ENCODE measurements around the gene JAZF1.

The JAZF1 gene

GRCh38 chr7:27804139-27804538 is 376.5 kb downstream of the JAZF1 start:
- no peak for TF ChIP-seq CTCF (IDR thresholded peaks at IDR 0.05)
- H3K4me3 ChIP-seq = no peak overlapping the region
- peaks cover 0 to 18% (median 8%) of the 10 kb centered on the region in 4 donors for H3K4me1 ChIP-seq
- H3K27ac ChIP-seq = no peak overlapping the region
- intact Hi-C loops (cut with DNase I; ENCODE audit: low total_unique reads) = no loop called here
- no peaks in the 10 kb centered on the region for H3K9me3 ChIP-seq
- no peaks in the 10 kb centered on the region for H3K27me3 ChIP-seq
- peaks cover 3 to 12% (median 10%) of the 10 kb centered on the region in 3 donors for H3K36me3 ChIP-seq
- DNase-seq = no peak

DNA sequence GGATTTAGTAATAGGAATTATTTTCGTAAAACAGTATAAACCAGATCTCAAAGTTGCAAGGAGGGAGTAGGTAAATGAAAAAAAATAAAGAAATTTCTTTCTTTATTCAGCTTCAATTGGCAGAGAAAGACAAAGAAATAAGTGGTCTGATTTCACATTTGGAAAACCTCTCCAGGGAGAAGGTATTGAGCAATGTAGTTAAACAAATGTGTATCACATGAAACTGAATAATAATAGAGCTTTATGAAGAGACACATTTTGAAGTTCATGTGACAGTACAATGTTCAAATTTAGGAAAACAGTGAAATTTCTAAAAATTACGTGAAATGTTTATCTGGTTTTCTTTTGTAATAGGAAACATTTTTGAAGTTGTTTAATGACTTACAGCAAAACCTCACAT is 377.6 kb downstream of the JAZF1 start:
- Histone ChIP-seq H3K9me3 (no peaks in the 10 kb centered on the region), H3K4me3 (no peak overlapping the region), H3K27ac (no peak overlapping the region), H3K36me3 (peaks cover 3 to 12% (median 10%) of the 10 kb centered on the region in 3 donors), H3K4me1 (peaks cover 0 to 7% (median 3%) of the 10 kb centered on the region in 4 donors), H3K27me3 (no peaks in the 10 kb centered on the region)
- intact Hi-C loops (cut with DNase I; ENCODE audit: low total_unique reads) = no loop called here
- DNase-seq = no peak
- no peak for TF ChIP-seq CTCF (IDR thresholded peaks at IDR 0.05)

DNA sequence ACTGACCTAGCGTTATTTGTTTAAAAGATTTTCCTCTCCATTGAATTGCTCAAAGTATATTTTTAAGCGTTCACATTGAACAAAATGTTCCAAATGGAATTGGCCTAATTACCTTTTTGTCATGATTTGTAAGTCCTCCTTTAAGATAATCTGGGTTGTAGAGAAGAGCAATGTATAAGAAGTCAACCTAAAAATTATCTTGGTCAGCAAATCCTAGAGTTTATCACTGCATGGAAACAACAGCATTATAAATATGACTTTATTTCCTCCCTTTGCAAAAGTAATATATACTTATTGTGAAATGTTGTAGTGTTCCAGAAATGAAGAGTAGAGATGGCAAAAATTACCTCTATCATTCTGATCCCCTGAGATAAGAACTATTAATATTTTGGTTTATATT is 381.4 kb downstream of the JAZF1 start:
- DNase-seq = no peak
- Histone ChIP-seq H3K4me3 (no peak overlapping the region), H3K27me3 (no peaks in the 10 kb centered on the region), H3K27ac (no peak overlapping the region), H3K9me3 (no peaks in the 10 kb centered on the region), H3K36me3 (peaks cover 24 to 36% (median 35%) of the 10 kb centered on the region in 3 donors), H3K4me1 (peaks cover 0 to 3% (median 0%) of the 10 kb centered on the region in 4 donors)
- intact Hi-C loops (cut with DNase I; ENCODE audit: low total_unique reads) = no loop called here
- no peak for TF ChIP-seq CTCF (IDR thresholded peaks at IDR 0.05)

GRCh38 chr7:27795977-27796376 is 384.6 kb downstream of the JAZF1 start:
- Histone ChIP-seq H3K27me3 (no peaks in the 10 kb centered on the region), H3K4me3 (no peak overlapping the region), H3K36me3 (peaks cover 47 to 59% (median 54%) of the 10 kb centered on the region in 3 donors), H3K4me1 (no peaks in the 10 kb centered on the region), H3K9me3 (no peaks in the 10 kb centered on the region), H3K27ac (no peak overlapping the region)
- no peak for TF ChIP-seq CTCF (IDR thresholded peaks at IDR 0.05)
- intact Hi-C loops (cut with DNase I; ENCODE audit: low total_unique reads) = no loop called here
- DNase-seq = no peak

- TF ChIP-seq CTCF (IDR thresholded peaks at IDR 0.05) = no peak
- Histone ChIP-seq H3K9me3 (no peaks in the 10 kb centered on the region), H3K4me3 (no peak overlapping the region), H3K4me1 (no peaks in the 10 kb centered on the region), H3K27me3 (no peaks in the 10 kb centered on the region), H3K27ac (no peak overlapping the region), H3K36me3 (peaks cover 48 to 58% (median 56%) of the 10 kb centered on the region in 3 donors)
- intact Hi-C loops (cut with DNase I; ENCODE audit: low total_unique reads) = no loop called here
- no peak for DNase-seq
These were observed 386.8 kb downstream of the JAZF1 start for GRCh38 chr7:27793780-27794179.

GRCh38 chr7:27788437-27788836 is 392.2 kb downstream of the JAZF1 start:
- Histone ChIP-seq H3K27ac (no peak overlapping the region), H3K27me3 (no peaks in the 10 kb centered on the region), H3K36me3 (peaks cover 36 to 43% (median 38%) of the 10 kb centered on the region in 3 donors), H3K4me3 (no peak overlapping the region), H3K9me3 (no peaks in the 10 kb centered on the region), H3K4me1 (peaks cover 0 to 25% (median 2%) of the 10 kb centered on the region in 4 donors)
- no peak for TF ChIP-seq CTCF (IDR thresholded peaks at IDR 0.05)
- DNase-seq = no peak
- intact Hi-C loops (cut with DNase I; ENCODE audit: low total_unique reads) = no loop called here

All from tibial artery (tissue), 4 donors.